ENCODE data around the gene STXBP6.
"Not testable (repeated sequence)": the region's sequence is repeated elsewhere in the genome, so short reads cannot be mapped to it uniquely, and the experiment has no call there.

STXBP6 gene

GRCh38 chr14:24958271-24958670 is 91.7 kb downstream of the STXBP6 start:
- in situ Hi-C loops (cut with MboI; ENCODE audit: low sequenced_read_pairs), result no loop called here

GRCh38 chr14:24957814-24958213 is 92.1 kb downstream of the STXBP6 start:
- in situ Hi-C loops (cut with MboI; ENCODE audit: low sequenced_read_pairs), result no loop called here

- in situ Hi-C loops (cut with MboI; ENCODE audit: low sequenced_read_pairs), result no loop called here
These were observed 93.8 kb downstream of the STXBP6 start for GRCh38 chr14:24956104-24956503.

- in situ Hi-C loops (cut with MboI; ENCODE audit: low sequenced_read_pairs), result no loop called here
These were observed 95.3 kb downstream of the STXBP6 start for GRCh38 chr14:24954700-24955037.

GRCh38 chr14:24954037-24954699 is 95.8 kb downstream of the STXBP6 start:
- in situ Hi-C loops (cut with MboI; ENCODE audit: low sequenced_read_pairs), result no loop called here

GRCh38 chr14:24952851-24953666 is 96.9 kb downstream of the STXBP6 start:
- in situ Hi-C loops (cut with MboI; ENCODE audit: low sequenced_read_pairs), result no loop called here

- in situ Hi-C loops (cut with MboI; ENCODE audit: low sequenced_read_pairs), result no loop called here
These were observed 101.6 kb downstream of the STXBP6 start for GRCh38 chr14:24948261-24948847.

- in situ Hi-C loops (cut with MboI; ENCODE audit: low sequenced_read_pairs), result no loop called here
These were observed 102.8 kb downstream of the STXBP6 start for GRCh38 chr14:24947131-24947530.

GRCh38 chr14:24944800-24945199 is 105.1 kb downstream of the STXBP6 start:
- in situ Hi-C loops (cut with MboI; ENCODE audit: low sequenced_read_pairs), result no loop called here

GRCh38 chr14:24943024-24943423 is 106.9 kb downstream of the STXBP6 start:
- in situ Hi-C loops (cut with MboI; ENCODE audit: low sequenced_read_pairs), result no loop called here

GRCh38 chr14:24941719-24942118 is 108.2 kb downstream of the STXBP6 start:
- in situ Hi-C loops (cut with MboI; ENCODE audit: low sequenced_read_pairs), result no loop called here

- in situ Hi-C loops (cut with MboI; ENCODE audit: low sequenced_read_pairs), result no loop called here
These were observed 109.6 kb downstream of the STXBP6 start for GRCh38 chr14:24940213-24940783.

- in situ Hi-C loops (cut with MboI; ENCODE audit: low sequenced_read_pairs), result no loop called here
These were observed 111.4 kb downstream of the STXBP6 start for GRCh38 chr14:24938593-24938992.

- in situ Hi-C loops (cut with MboI; ENCODE audit: low sequenced_read_pairs), result no loop called here
These were observed 112.6 kb downstream of the STXBP6 start for GRCh38 chr14:24937300-24937699.

- in situ Hi-C loops (cut with MboI; ENCODE audit: low sequenced_read_pairs), result not testable (repeated sequence)
These were observed 113.2 kb downstream of the STXBP6 start for GRCh38 chr14:24936773-24937172.

- in situ Hi-C loops (cut with MboI; ENCODE audit: low sequenced_read_pairs), result no loop called here
These were observed 114.2 kb downstream of the STXBP6 start for GRCh38 chr14:24935796-24936195.

- in situ Hi-C loops (cut with MboI; ENCODE audit: low sequenced_read_pairs), result no loop called here
These were observed 121.5 kb downstream of the STXBP6 start for GRCh38 chr14:24928386-24928900.

- in situ Hi-C loops (cut with MboI; ENCODE audit: low sequenced_read_pairs), result no loop called here
These were observed 122.1 kb downstream of the STXBP6 start for GRCh38 chr14:24927809-24928208.

- in situ Hi-C loops (cut with MboI; ENCODE audit: low sequenced_read_pairs), result no loop called here
These were observed 124.1 kb downstream of the STXBP6 start for GRCh38 chr14:24925771-24926374.

- in situ Hi-C loops (cut with MboI; ENCODE audit: low sequenced_read_pairs), result no loop called here
These were observed 125.4 kb downstream of the STXBP6 start for GRCh38 chr14:24924544-24924943.

- in situ Hi-C loops (cut with MboI; ENCODE audit: low sequenced_read_pairs), result no loop called here
These were observed 128.0 kb downstream of the STXBP6 start for GRCh38 chr14:24921903-24922302.
